ENCODE measurements around the gene AKAP12.

Gene AKAP12

DNA sequence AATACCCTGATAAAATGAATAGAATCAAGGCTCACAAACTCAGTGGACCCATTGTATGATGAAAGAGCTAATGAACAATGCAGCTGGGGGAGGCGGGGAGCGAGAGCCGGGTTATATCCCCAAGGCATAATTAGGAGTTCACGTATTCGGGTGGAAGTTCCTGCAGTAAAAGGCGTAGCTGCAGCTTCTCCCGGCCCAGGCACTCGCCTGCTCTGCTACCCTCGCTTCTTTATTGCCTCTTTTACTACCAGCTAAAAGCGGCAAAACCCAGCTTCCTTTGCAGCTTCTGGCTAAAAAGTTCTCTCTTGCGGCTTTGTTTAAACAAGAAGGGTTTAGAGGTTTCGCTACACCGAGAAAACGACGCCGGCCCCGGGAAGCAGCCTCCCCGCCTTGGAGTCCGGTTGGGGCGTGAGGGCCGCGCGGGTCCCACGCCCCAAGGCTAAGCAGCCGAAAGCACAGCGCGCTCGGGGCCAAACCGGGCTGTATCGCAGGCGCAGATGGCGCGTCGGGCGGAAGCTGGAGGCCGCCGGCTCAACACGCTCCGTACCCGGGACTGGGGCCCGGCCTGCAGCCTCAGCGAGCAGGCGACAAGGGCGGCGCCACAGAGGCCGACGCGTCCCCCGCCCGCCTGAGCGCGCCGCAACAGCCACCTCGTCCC lies 150.0 kb downstream of the AKAP12 start:
- no peaks in the 10 kb centered on the region for H3K9me2 ChIP-seq (ENCODE audit: low read depth, low read length)
- H3K27ac ChIP-seq (ENCODE audit: low read depth, low read length, poor library complexity, severe bottlenecking) = peak overlapping the region; percentile 97
- H2AFZ ChIP-seq (ENCODE audit: low read length) = no peak overlapping the region
- H4K20me1 ChIP-seq (ENCODE audit: insufficient read depth, low read length) = no peaks in the 10 kb centered on the region
- no peak for TF ChIP-seq EZH2 (IDR thresholded peaks at IDR 0.05; ENCODE audit: borderline replicate concordance, low read length)
- TF ChIP-seq CTCF (IDR thresholded peaks at IDR 0.05; ENCODE audit: low read length) = no peak
- peak overlapping the region; percentile 97 for H3K9ac ChIP-seq (ENCODE audit: low read length)
- H3F3A ChIP-seq (ENCODE audit: insufficient read depth, low read length) = 0 out of 2 replicates have a peak, but pooled peaks cover 6% of the 10 kb centered on the region
- peak overlapping the region; percentile 95 for H3K4me3 ChIP-seq (ENCODE audit: low read depth, low read length, poor library complexity, severe bottlenecking)
- H3K4me2 ChIP-seq (ENCODE audit: low read length) = peak overlapping the region; percentile 98
- peaks cover 73% of the 10 kb centered on the region for H3K79me2 ChIP-seq (ENCODE audit: insufficient read depth, low read length)
- H3K4me1 ChIP-seq (ENCODE audit: insufficient read depth, low read length, severe bottlenecking) = peaks cover 43% of the 10 kb centered on the region
- no peaks in the 10 kb centered on the region for H3K27me3 ChIP-seq (ENCODE audit: insufficient read depth, low read length)
- H3K9me3 ChIP-seq (ENCODE audit: low read length) = no peaks in the 10 kb centered on the region
- H3K36me3 ChIP-seq (ENCODE audit: insufficient read depth, low read length) = peaks cover 28% of the 10 kb centered on the region

GRCh38 chr6:151390276-151390850 lies 150.6 kb downstream of the AKAP12 start:
- Histone ChIP-seq H3K4me3 (ENCODE audit: low read depth, low read length, poor library complexity, severe bottlenecking) (peak overlapping the region; percentile 100), H3F3A (ENCODE audit: insufficient read depth, low read length) (0 out of 2 replicates have a peak, but pooled peaks cover 6% of the 10 kb centered on the region), H3K27me3 (ENCODE audit: insufficient read depth, low read length) (no peaks in the 10 kb centered on the region), H3K4me2 (ENCODE audit: low read length) (peak overlapping the region; percentile 92; the same call in 1 of the 2 replicates), H3K9ac (ENCODE audit: low read length) (peak overlapping the region; percentile 100), H3K9me3 (ENCODE audit: low read length) (no peaks in the 10 kb centered on the region), H3K4me1 (ENCODE audit: insufficient read depth, low read length, severe bottlenecking) (peaks cover 49% of the 10 kb centered on the region), H4K20me1 (ENCODE audit: insufficient read depth, low read length) (no peaks in the 10 kb centered on the region), H2AFZ (ENCODE audit: low read length) (no peak overlapping the region), H3K27ac (ENCODE audit: low read depth, low read length, poor library complexity, severe bottlenecking) (peak overlapping the region; percentile 97), H3K79me2 (ENCODE audit: insufficient read depth, low read length) (peaks cover 73% of the 10 kb centered on the region), H3K9me2 (ENCODE audit: low read depth, low read length) (no peaks in the 10 kb centered on the region), H3K36me3 (ENCODE audit: insufficient read depth, low read length) (peaks cover 35% of the 10 kb centered on the region)
- TF ChIP-seq CTCF (IDR thresholded peaks at IDR 0.05; ENCODE audit: low read length) = no peak
- no peak for TF ChIP-seq EZH2 (IDR thresholded peaks at IDR 0.05; ENCODE audit: borderline replicate concordance, low read length)

DNA sequence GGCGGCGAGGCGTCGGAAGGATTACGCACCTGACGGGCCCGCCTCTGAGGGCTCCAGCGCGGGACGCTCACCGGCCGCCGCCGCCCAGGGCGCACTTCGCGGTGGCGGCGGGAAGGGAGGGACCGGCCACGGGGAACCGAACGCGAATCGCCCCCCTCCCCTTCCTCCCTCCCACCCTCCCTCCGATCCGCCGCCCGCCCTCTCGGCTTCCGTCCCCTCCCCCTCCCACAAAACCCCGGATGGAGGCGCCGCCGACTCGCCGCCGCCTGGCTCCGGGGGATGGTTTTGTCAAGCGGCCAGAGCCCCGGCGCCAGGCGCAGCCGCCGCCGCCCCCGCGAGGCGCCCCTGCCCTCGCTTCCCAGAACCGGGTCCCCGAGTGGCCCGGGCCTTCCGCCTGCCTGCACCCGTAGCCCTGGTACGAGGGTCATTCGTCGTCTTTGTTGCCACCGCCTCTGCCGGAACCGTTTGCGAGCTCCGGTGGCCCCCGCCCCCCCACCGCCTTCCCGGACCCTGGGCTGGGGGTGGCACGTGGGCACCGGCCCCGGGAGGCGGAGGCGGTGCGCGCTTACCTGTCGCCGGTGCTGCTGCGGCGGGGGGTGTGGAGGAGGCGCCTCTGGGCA lies 151.2 kb downstream of the AKAP12 start:
- no peaks in the 10 kb centered on the region for H4K20me1 ChIP-seq (ENCODE audit: insufficient read depth, low read length)
- H3K27me3 ChIP-seq (ENCODE audit: insufficient read depth, low read length) = no peaks in the 10 kb centered on the region
- H2AFZ ChIP-seq (ENCODE audit: low read length) = no peak overlapping the region
- H3K9ac ChIP-seq (ENCODE audit: low read length) = peak overlapping the region; percentile 100
- H3K79me2 ChIP-seq (ENCODE audit: insufficient read depth, low read length) = peaks cover 73% of the 10 kb centered on the region
- H3K4me2 ChIP-seq (ENCODE audit: low read length) = peak overlapping the region; percentile 92
- no peaks in the 10 kb centered on the region for H3K9me3 ChIP-seq (ENCODE audit: low read length)
- peaks cover 51% of the 10 kb centered on the region for H3K4me1 ChIP-seq (ENCODE audit: insufficient read depth, low read length, severe bottlenecking)
- H3K4me3 ChIP-seq (ENCODE audit: low read depth, low read length, poor library complexity, severe bottlenecking) = peak overlapping the region; percentile 100
- peaks cover 37% of the 10 kb centered on the region for H3K36me3 ChIP-seq (ENCODE audit: insufficient read depth, low read length)
- 0 out of 2 replicates have a peak, but pooled peaks cover 6% of the 10 kb centered on the region for H3F3A ChIP-seq (ENCODE audit: insufficient read depth, low read length)
- H3K9me2 ChIP-seq (ENCODE audit: low read depth, low read length) = no peaks in the 10 kb centered on the region
- peak overlapping the region; percentile 93 for H3K27ac ChIP-seq (ENCODE audit: low read depth, low read length, poor library complexity, severe bottlenecking)
- TF ChIP-seq CTCF (IDR thresholded peaks at IDR 0.05; ENCODE audit: low read length) = no peak
- TF ChIP-seq EZH2 (IDR thresholded peaks at IDR 0.05; ENCODE audit: borderline replicate concordance, low read length) = no peak

Data from OCI-LY1 (cell line).